22Rv1 (cell line): ENCODE measurements around the gene WRAP73.

Experiments used
- H3K27ac ChIP-seq: fragments of 450-650 bp; 2 replicates; pipeline ENCODE4 v1.5.1; 2017
- ZFX ChIP-seq: fragments of 450-650 bp; IDR thresholded peaks from 2 replicates; pipeline ENCODE4 v1.6.1; 2017; ENCODE audit warnings: antibody characterized with exemption, borderline replicate concordance
- TF ChIP-seq, protein P1 (sequence below): fragments of 450-650 bp; IDR thresholded peaks from 2 replicates; pipeline ENCODE4 v1.5.1; 2017; ENCODE audit warnings: mild to moderate bottlenecking

The WRAP73 gene

DNA sequence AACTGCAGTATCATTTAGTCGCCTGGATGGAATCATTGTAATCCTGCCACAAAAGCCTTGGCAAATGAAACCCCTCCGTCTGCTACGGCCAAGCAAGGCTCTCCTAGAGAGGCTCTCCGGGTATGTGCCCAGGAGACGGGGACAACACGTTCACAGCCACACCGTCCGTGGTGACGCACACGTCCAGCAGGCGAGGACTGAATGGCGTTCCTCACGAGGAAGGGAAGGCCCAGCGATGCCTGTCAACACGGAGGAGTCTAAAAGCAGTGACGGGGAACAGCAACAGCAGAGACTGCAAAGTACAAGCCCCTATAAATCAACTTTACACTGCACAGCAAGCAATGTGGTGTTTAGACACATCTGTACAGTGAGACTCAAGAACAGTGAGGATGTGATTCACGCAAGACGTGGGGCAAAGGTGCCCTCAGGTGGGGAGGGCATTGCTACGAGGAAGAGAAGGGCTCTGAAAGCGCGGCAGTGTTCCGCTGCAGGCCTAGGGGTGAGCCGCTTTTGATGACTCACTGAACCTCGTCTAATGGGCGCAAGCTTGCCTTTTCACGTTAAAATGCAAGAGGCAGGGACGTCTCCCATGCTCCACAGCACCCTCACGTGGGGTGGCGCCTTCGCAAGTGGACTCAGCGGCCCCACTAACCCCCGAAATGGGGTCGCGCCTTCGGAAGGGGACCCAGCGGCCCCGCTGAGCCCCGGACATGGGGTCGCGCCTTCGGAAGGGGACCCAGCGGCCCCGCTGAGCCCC lies 6.8 kb downstream of the WRAP73 start:
- H3K27ac ChIP-seq = no peak overlapping the region
- no peak for TF ChIP-seq ZFX
- TF ChIP-seq, protein P1, sequence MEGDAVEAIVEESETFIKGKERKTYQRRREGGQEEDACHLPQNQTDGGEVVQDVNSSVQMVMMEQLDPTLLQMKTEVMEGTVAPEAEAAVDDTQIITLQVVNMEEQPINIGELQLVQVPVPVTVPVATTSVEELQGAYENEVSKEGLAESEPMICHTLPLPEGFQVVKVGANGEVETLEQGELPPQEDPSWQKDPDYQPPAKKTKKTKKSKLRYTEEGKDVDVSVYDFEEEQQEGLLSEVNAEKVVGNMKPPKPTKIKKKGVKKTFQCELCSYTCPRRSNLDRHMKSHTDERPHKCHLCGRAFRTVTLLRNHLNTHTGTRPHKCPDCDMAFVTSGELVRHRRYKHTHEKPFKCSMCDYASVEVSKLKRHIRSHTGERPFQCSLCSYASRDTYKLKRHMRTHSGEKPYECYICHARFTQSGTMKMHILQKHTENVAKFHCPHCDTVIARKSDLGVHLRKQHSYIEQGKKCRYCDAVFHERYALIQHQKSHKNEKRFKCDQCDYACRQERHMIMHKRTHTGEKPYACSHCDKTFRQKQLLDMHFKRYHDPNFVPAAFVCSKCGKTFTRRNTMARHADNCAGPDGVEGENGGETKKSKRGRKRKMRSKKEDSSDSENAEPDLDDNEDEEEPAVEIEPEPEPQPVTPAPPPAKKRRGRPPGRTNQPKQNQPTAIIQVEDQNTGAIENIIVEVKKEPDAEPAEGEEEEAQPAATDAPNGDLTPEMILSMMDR = no peak

DNA sequence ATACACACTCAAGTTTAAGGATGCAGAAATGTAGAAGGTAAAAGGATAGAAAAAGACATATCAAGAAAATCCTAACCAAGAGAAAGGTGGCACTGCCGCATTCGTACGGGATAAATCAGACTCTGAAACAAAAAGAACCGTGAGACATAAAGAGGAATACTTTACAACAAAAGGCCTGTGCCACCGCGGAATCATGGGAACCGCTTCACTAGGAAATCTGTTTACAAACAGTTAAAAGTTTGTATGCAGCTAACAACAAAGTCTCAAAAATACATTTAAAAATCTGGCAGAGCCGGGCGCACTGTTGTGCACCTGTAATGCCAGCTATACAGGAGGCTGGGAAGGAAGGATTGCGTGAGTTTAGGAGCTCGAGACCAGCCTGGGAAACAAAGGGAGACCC lies 8.1 kb downstream of the WRAP73 start:
- TF ChIP-seq, protein P1 = no peak
- no peak for TF ChIP-seq ZFX
- no peak overlapping the region for H3K27ac ChIP-seq

DNA sequence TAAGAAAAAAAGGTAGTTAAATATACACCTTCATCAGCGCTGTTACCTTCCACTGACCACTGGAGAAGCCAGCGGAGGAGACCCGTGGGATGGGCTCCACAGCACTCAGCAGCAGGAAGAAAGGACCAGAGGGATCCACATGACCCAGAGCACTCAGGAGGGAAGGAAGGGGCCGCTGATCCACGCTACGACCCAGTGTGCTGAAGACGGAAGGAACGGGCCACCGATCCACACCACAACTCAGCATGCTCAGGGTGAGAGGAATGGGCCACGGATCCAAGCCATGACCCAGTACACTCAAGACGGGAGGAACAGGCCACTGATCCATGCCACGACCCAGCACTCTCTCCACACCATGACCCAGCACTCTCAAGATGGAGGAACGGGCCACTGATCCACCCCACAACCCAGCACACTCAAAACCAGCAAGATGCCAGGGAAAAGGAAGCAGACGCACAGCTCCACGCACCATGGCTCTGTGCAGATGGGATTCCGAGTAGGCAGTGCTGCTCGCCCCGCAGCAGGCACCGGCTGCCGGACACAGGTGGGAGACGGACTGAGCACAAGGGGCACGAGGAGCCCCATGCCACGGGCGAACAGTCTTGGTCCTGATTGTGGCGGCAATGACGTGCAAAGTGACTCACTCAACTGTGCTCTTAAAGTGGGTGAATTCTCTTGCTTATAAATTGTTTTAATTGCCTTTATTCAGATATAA lies 8.7 kb downstream of the WRAP73 start:
- TF ChIP-seq, protein P1 = no peak
- TF ChIP-seq ZFX = no peak
- no peak overlapping the region for H3K27ac ChIP-seq

DNA sequence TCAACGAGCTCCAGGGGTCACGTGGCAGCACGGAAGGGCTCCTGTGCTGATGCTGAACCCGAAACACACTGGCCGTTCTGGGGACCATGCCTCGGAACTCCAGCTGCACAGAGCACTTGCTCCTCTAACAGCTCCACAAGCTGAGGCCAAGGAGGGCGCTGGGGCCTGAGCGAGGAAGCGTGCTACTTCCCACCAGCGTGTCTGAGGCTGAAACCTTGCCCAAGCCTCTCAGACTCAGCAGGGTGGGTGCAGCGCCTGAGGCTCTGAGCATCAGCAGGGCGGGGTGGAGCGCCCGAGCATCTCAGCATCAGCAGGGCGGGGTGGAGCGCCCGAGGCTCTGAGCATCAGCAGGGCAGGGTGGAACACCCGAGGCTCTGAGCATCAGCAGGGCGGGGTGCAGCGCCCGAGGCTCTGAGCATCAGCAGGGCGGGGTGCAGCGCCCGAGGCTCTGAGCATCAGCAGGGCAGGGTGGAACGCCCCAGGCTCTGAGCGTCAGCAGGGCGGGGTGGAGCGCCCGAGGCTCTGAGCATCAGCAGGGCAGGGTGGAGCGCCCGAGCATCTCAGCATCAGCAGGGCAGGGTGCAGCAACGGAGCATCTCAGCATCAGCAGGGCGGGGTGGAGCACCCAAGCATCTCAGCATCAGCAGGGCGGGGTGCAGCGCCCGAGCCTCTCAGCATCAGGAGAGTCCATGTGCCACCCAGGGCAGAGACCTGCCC lies 9.6 kb downstream of the WRAP73 start:
- H3K27ac ChIP-seq = no peak overlapping the region
- TF ChIP-seq, protein P1 = no peak
- TF ChIP-seq ZFX = no peak

DNA sequence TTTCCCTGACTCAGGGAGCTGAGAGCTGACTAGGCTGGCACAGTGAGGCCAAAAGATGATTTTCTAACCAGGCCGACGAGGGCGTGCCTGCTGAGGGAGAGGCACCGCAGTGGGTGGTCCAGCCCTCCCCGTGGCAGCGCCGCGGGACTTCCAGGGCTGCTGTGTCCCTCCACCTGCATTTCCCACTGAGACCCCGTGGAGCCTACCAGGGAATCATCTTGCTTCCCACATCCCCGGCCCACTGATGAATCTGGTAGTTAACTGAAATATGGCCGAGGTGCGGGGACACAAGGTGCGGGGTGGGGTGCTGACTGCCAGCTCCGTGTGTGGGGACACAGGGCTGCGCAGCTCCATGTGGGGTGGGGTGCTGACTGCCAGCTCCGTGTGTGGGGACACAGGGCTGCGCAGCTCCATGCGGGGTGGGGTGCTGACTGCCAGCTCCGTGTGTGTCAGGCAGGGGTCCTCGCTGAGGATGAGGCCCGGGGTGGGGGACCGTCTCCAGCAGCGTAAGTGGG lies 10.4 kb downstream of the WRAP73 start:
- H3K27ac ChIP-seq = no peak overlapping the region
- TF ChIP-seq, protein P1 = no peak
- no peak for TF ChIP-seq ZFX

DNA sequence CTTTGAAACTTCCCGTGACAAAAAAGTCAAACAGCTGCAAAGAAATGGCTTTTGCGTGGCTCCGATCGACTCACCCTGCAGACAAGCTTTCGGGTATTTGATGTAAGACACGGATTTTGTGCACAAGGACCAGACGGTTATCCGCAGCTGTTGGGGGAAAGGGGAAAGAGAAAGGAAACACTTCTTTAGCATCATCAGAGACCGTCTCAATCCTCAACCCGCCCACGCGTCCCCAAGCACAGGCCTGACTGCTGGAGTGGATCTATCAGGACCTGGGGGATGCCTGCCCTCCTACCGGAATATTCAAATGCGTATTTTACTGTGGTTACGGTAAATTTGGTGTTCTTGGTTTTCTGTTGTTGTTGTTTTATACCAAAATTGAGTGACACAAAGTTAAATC lies 11.2 kb downstream of the WRAP73 start:
- TF ChIP-seq, protein P1 = no peak
- no peak for TF ChIP-seq ZFX
- H3K27ac ChIP-seq = no peak overlapping the region
